GM21360 (cell line): ENCODE data around the gene PCDHB13.
"Not testable (repeated sequence)": the region's sequence is repeated elsewhere in the genome, so short reads cannot be mapped to it uniquely, and the experiment has no call there.

Source experiments
- ATAC-seq: cut with Tn5 transposase; IDR thresholded peaks from one replicate; pipeline ENCODE4 v1.9.1; 2021; ENCODE audit warnings: mild to moderate bottlenecking, moderate library complexity; ENCODE audit not compliant: unreplicated experiment

Gene PCDHB13

GRCh38 chr5:141213656-141214339 lies at the start of gene PCDHB13:
Gene PCDHB13 (plus strand): TSS chr5:141213919. CDS start chr5:141214124, 205 bp downstream.
- not testable (repeated sequence) for ATAC-seq

GRCh38 chr5:141172381-141173204 lies 41.1 kb upstream of the PCDHB13 start, which contains the start of gene PCDHB7:
Gene PCDHB7 (plus strand): TSS chr5:141172644. CDS start chr5:141172836, 192 bp downstream.
- no peak for ATAC-seq

DNA sequence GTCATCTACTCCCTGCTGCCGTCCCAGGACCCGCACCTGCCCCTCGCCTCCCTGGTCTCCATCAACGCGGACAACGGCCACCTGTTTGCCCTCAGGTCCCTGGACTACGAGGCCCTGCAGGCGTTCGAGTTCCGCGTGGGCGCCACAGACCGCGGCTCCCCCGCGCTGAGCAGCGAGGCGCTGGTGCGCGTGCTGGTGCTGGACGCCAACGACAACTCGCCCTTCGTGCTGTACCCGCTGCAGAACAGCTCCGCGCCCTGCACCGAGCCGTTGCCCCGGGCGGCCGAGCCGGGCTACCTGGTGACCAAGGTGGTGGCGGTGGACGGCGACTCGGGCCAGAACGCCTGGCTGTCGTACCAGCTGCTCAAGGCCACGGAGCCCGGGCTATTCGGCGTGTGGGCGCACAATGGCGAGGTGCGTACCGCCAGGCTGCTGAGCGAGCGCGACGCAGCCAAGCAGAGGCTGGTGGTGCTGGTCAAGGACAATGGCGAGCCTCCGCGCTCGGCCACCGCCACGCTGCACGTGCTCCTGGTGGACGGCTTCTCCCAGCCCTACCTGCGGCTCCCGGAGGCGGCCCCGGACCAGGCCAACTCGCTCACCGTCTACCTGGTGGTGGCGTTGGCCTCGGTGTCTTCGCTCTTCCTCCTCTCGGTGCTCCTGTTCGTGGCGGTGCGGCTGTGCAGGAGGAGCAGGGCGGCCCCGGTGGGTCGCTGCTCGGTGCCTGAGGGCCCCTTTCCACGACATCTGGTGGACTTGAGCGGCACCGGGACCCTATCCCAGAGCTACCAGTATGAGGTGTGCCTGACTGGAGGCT lies 39.2 kb upstream of the PCDHB13 start:
- not testable (repeated sequence) for ATAC-seq

- ATAC-seq = no peak
Measured at GRCh38 chr5:141175933-141176332, 37.8 kb upstream of the PCDHB13 start.

- not testable (repeated sequence) for ATAC-seq
Measured at GRCh38 chr5:141177577-141178191, 36.0 kb upstream of the PCDHB13 start, which contains the start of gene PCDHB8. Gene PCDHB8 (plus strand): TSS chr5:141177790. CDS start chr5:141178035, 245 bp downstream.

DNA sequence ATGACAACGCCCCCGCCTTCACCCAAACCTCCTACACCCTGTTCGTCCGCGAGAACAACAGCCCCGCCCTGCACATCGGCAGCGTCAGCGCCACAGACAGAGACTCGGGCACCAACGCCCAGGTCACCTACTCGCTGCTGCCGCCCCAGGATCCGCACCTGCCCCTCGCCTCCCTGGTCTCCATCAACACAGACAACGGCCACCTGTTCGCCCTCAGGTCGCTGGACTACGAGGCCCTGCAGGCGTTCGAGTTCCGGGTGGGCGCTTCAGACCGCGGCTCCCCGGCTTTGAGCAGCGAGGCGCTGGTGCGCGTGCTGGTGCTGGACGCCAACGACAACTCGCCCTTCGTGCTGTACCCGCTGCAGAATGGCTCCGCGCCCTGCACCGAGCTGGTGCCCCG lies 34.3 kb upstream of the PCDHB13 start:
- ATAC-seq = not testable (repeated sequence)

- ATAC-seq = not testable (repeated sequence)
Measured at GRCh38 chr5:141179876-141180275, 33.8 kb upstream of the PCDHB13 start.

GRCh38 chr5:141180313-141180712 lies 33.4 kb upstream of the PCDHB13 start:
- ATAC-seq = no peak

- no peak for ATAC-seq
Measured at GRCh38 chr5:141182248-141182647, 31.5 kb upstream of the PCDHB13 start, which contains the start of gene PCDHB16. Gene PCDHB16 (plus strand): TSS chr5:141182387. CDS start chr5:141182560, 173 bp downstream.

GRCh38 chr5:141184117-141184855 lies 29.4 kb upstream of the PCDHB13 start:
- not testable (repeated sequence) for ATAC-seq

DNA sequence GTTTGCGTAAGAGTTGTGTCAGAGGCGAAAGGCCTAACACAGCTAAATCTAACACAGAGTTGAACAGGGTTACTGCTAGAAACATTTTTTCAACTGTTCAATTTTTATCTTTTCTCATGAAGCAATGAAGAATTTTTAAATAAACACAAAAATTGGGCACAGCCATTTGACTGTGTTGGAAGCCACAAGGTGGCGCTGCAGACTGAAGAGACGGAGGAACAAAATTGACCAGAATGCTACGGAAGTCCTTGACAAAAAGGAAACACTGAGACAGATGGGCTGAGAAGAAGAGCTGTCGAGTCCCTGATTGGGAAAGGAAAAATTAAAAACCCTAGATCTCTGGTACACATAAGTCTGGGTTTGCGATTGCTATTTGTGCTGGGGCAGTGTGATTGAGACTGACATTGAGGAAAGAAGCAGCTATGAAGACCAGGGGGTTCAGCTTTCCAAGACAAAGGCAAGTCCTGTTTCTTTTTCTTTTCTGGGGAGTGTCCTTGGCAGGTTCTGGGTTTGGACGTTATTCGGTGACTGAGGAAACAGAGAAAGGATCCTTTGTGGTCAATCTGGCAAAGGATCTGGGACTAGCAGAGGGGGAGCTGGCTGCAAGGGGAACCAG lies 26.7 kb upstream of the PCDHB13 start, which contains the start of gene PCDHB9:
TSS of gene PCDHB9 (plus strand) at position 265 of the 616 bp plus-strand sequence. CDS start at position 423, 158 bp downstream.
- ATAC-seq = no peak

DNA sequence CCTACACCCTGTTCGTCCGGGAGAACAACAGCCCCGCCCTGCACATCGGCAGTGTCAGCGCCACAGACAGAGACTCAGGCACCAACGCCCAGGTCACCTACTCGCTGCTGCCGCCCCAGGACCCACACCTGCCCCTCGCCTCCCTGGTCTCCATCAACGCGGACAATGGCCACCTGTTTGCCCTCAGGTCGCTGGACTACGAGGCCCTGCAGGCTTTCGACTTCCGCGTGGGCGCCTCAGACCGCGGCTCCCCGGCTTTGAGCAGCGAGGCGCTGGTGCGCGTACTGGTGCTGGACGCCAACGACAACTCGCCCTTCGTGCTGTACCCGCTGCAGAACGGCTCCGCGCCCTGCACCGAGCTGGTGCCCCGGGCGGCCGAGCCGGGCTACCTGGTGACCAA lies 25.0 kb upstream of the PCDHB13 start:
- not testable (repeated sequence) for ATAC-seq

GRCh38 chr5:141189131-141189530 lies 24.6 kb upstream of the PCDHB13 start:
- not testable (repeated sequence) for ATAC-seq

DNA sequence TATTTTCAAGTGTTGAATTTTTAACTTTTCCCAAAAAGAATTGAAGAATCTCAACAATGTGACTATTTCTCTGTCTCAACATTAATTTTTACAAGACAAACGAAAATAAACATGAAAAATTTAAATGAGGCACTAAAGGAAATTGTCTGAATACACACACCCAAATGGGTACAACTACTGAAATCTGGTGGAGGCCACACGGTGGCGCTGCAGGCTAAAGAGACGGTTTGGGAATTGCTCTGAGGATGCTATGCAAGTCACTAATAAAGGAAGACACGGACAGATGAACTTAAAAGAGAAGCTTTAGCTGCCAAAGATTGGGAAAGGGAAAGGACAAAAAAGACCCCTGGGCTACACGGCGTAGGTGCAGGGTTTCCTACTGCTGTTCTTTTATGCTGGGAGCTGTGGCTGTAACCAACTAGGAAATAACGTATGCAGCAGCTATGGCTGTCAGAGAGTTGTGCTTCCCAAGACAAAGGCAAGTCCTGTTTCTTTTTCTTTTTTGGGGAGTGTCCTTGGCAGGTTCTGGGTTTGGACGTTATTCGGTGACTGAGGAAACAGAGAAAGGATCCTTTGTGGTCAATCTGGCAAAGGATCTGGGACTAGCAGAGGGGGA lies 21.5 kb upstream of the PCDHB13 start, which contains the start of gene PCDHB10:
TSS of gene PCDHB10 (plus strand) at position 244 of the 616 bp plus-strand sequence. CDS start at position 444, 200 bp downstream.
- no peak for ATAC-seq

- ATAC-seq = not testable (repeated sequence)
Measured at GRCh38 chr5:141194332-141194731, 19.4 kb upstream of the PCDHB13 start.

- ATAC-seq = no peak
Measured at GRCh38 chr5:141196363-141196762, 17.4 kb upstream of the PCDHB13 start.

- ATAC-seq = no peak
Measured at GRCh38 chr5:141199359-141200235, 14.1 kb upstream of the PCDHB13 start, which contains the start of gene PCDHB11. Gene PCDHB11 (plus strand): TSS chr5:141199627. CDS start chr5:141199775, 148 bp downstream.
